Vagina (tissue), 2 donors: ENCODE measurements around the gene CCDC154.

Experiments
- POLR2A ChIP-seq, 2 donors: fragments of 450-650 bp; IDR thresholded peaks; one replicate each; pipeline ENCODE4 v1.6.1; 2017; ENCODE audit warnings: antibody characterized with exemption in 2 of 2, mild to moderate bottlenecking in 2 of 2, moderate library complexity in 2 of 2
- POLR2AphosphoS5 ChIP-seq, 2 donors: sonication (generic); formaldehyde crosslinking; IDR thresholded peaks; one replicate each; pipeline ENCODE4 v1.9.0; 2017; ENCODE audit warnings: antibody characterized with exemption in 2 of 2, mild to moderate bottlenecking in 2 of 2, low read depth in 1 of 2; ENCODE audit not compliant: insufficient read depth in 1 of 2
- TF ChIP-seq, protein P1 (sequence below), 3 experiments: fragments of 450-650 bp in 2 of 3; fragments of 200-600 bp in 1 of 3; sonication (generic) in 1 of 3; IDR thresholded peaks; one replicate each; pipeline ENCODE4 v1.5.1; 2017 to 2019; ENCODE audit warnings: antibody characterized with exemption in 3 of 3, mild to moderate bottlenecking in 2 of 3, moderate library complexity in 2 of 3

GRCh38 chr16:1390239-1390779, 54.0 kb downstream of the CCDC154 start:
- TF ChIP-seq, protein P1, sequence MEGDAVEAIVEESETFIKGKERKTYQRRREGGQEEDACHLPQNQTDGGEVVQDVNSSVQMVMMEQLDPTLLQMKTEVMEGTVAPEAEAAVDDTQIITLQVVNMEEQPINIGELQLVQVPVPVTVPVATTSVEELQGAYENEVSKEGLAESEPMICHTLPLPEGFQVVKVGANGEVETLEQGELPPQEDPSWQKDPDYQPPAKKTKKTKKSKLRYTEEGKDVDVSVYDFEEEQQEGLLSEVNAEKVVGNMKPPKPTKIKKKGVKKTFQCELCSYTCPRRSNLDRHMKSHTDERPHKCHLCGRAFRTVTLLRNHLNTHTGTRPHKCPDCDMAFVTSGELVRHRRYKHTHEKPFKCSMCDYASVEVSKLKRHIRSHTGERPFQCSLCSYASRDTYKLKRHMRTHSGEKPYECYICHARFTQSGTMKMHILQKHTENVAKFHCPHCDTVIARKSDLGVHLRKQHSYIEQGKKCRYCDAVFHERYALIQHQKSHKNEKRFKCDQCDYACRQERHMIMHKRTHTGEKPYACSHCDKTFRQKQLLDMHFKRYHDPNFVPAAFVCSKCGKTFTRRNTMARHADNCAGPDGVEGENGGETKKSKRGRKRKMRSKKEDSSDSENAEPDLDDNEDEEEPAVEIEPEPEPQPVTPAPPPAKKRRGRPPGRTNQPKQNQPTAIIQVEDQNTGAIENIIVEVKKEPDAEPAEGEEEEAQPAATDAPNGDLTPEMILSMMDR (IDR thresholded peaks at IDR 0.05) = no peak
- TF ChIP-seq POLR2A (IDR thresholded peaks at IDR 0.05) (no peak), POLR2AphosphoS5 (IDR thresholded peaks at IDR 0.05; ENCODE audit: insufficient read depth in 1 of 2, low read depth in 1 of 2) (no peak)
